H1 (cell line): Measurements from ENCODE around the gene SELENBP1. TPM values are rescaled to one million over a fixed set of nuclear protein-coding genes. Genes with fewer than 3 reads are reported as not detected.

Experiments used
- CTCF ChIA-PET: fragments of 300-600 bp; sonication (Branson Sonifier 250); formaldehyde crosslinking; loops from one replicate; lab custom pipeline; 2021; ENCODE audit not compliant: partially characterized antibody; lab: Charles Lee
- POLR2A ChIA-PET: fragments of 300-600 bp; sonication (Branson Sonifier 250); formaldehyde crosslinking; loops from one replicate; lab custom pipeline; 2021; ENCODE audit warnings: inconsistent platforms; ENCODE audit not compliant: partially characterized antibody; lab: Charles Lee
- DNase-seq, 2 experiments: peaks; one replicate each; pipeline versions ENCODE4 v3.0.0 to v3.0.0-alpha.2; 2010 to 2022; ENCODE audit warnings: low spot score in 2 of 2, low read depth in 1 of 2, mixed read lengths in 1 of 2
- FAIRE-seq: peaks from 2 replicates; lab custom pipeline; 2011; peaks lifted over from hg19 to GRCh38; lab: Jason Lieb, UNC
- H2AFZ ChIP-seq: 2 replicates; pipeline ENCODE4 v1.8.1; 2012; ENCODE audit warnings: low read length, inconsistent platforms
- H2AK5ac ChIP-seq: 2 replicates; pipeline ENCODE4 v1.6.1; 2013; ENCODE audit warnings: low read depth, low read length
- H2BK120ac ChIP-seq: replicated peaks from 2 replicates; pipeline ENCODE3; 2013; ENCODE audit warnings: low read depth, low read length, inconsistent platforms
- H2BK12ac ChIP-seq: 2 replicates; pipeline ENCODE4 v1.6.1; 2013; ENCODE audit warnings: low read depth, low read length
- H2BK15ac ChIP-seq: 2 replicates; pipeline ENCODE4 v1.6.1; 2013; ENCODE audit warnings: low read length
- H2BK20ac ChIP-seq: 2 replicates; pipeline ENCODE4 v1.6.1; 2013; ENCODE audit warnings: low read length
- H2BK5ac ChIP-seq: 2 replicates; pipeline ENCODE4 v1.6.1; 2013; ENCODE audit warnings: low read depth, low read length
- H3K14ac ChIP-seq: 2 replicates; pipeline ENCODE4 v1.6.1; 2013; ENCODE audit warnings: inconsistent platforms; ENCODE audit not compliant: insufficient read length
- H3K18ac ChIP-seq: 2 replicates; pipeline ENCODE4 v1.6.1; 2013; ENCODE audit warnings: low read length; ENCODE audit errors: extremely low read depth
- H3K23ac ChIP-seq: 2 replicates; pipeline ENCODE4 v1.6.1; 2013; ENCODE audit warnings: inconsistent platforms; ENCODE audit not compliant: insufficient read length
- H3K23me2 ChIP-seq: 2 replicates; pipeline ENCODE4 v1.6.1; 2013; ENCODE audit warnings: low read depth, low read length
- H3K27ac ChIP-seq: 2 replicates; pipeline ENCODE4 v1.6.1; 2011; ENCODE audit warnings: low read depth, low read length, inconsistent platforms
- H3K27me3 ChIP-seq, 4 experiments: replicated peaks in 1 of 4; 1 replicate in 1 of 4; 2 replicates in 3 of 4; pipeline versions ENCODE4 v1.6.1 to v1.8.1; 2011 to 2013; ENCODE audit warnings: low read length in 3 of 4, mild to moderate bottlenecking in 3 of 4, inconsistent platforms in 2 of 4, mixed read lengths in 2 of 4, moderate library complexity in 1 of 4; ENCODE audit not compliant: control insufficient read depth in 3 of 4, insufficient read depth in 3 of 4; ENCODE audit errors: extremely low read depth in 1 of 4
- H3K36me3 ChIP-seq, 4 experiments: 2 replicates each; pipeline versions ENCODE4 v1.6.1 to v1.8.1; 2011 to 2013; ENCODE audit warnings: mild to moderate bottlenecking in 4 of 4, low read length in 3 of 4, moderate library complexity in 2 of 4, control low read depth in 1 of 4, inconsistent platforms in 1 of 4; ENCODE audit not compliant: insufficient read depth in 4 of 4, control insufficient read depth in 2 of 4
- H3K4ac ChIP-seq: replicated peaks from 2 replicates; pipeline ENCODE3; 2013; ENCODE audit warnings: low read length, low read depth, mixed read lengths, inconsistent platforms; ENCODE audit not compliant: insufficient read length
- H3K4me1 ChIP-seq, 4 experiments: replicated peaks in 1 of 4; 1 replicate in 1 of 4; 2 replicates in 3 of 4; pipeline versions ENCODE4 v1.6.1 to v1.8.1; 2011 to 2013; ENCODE audit warnings: low read length in 3 of 4, inconsistent platforms in 2 of 4, mixed read lengths in 1 of 4; ENCODE audit not compliant: insufficient read depth in 4 of 4, control insufficient read depth in 3 of 4
- H3K4me2 ChIP-seq, 2 experiments: 2 replicates each; pipeline versions ENCODE4 v1.6.1 to v1.8.1; 2011 to 2013; ENCODE audit warnings: low read depth in 2 of 2, low read length in 2 of 2, control low read depth in 1 of 2, inconsistent platforms in 1 of 2, mild to moderate bottlenecking in 1 of 2; ENCODE audit not compliant: insufficient read depth in 1 of 2
- H3K4me3 ChIP-seq, 4 experiments: fragments of 200-600, 300-600 bp in 1 of 4; sonication (generic), shearing (Covaris generic), sonication (Bioruptor Twin) in 1 of 4; 2 replicates each; pipeline versions ENCODE4 v1.5.1 to v1.8.1; 2011 to 2016; ENCODE audit warnings: low read length in 4 of 4, low read depth in 3 of 4, control low read depth in 2 of 4, inconsistent platforms in 2 of 4, mild to moderate bottlenecking in 2 of 4, mixed read lengths in 1 of 4, moderate library complexity in 1 of 4; ENCODE audit not compliant: insufficient read depth in 2 of 4; ENCODE audit errors: extremely low read depth in 1 of 4
- H3K56ac ChIP-seq: replicated peaks from 2 replicates; pipeline ENCODE3; 2013; ENCODE audit warnings: low read depth, mild to moderate bottlenecking, mixed read lengths, low read length, inconsistent platforms; ENCODE audit not compliant: insufficient read length
- H3K79me1 ChIP-seq: 2 replicates; pipeline ENCODE4 v1.6.1; 2013; ENCODE audit warnings: low read depth, low read length, control low read depth
- H3K79me2 ChIP-seq, 2 experiments: 2 replicates each; pipeline versions ENCODE4 v1.6.1 to v1.8.1; 2012 to 2013; ENCODE audit warnings: low read length in 2 of 2, mild to moderate bottlenecking in 2 of 2, inconsistent platforms in 1 of 2; ENCODE audit not compliant: insufficient read depth in 2 of 2, control insufficient read depth in 1 of 2
- H3K9ac ChIP-seq, 4 experiments: replicated peaks in 1 of 4; 1 replicate in 1 of 4; 2 replicates in 3 of 4; pipeline versions ENCODE4 v1.6.1 to v1.8.1; 2011 to 2013; ENCODE audit warnings: low read depth in 3 of 4, low read length in 3 of 4, control low read depth in 2 of 4, mild to moderate bottlenecking in 2 of 4, moderate library complexity in 2 of 4, inconsistent platforms in 1 of 4; ENCODE audit errors: extremely low read depth in 1 of 4
- H3K9me3 ChIP-seq, 2 experiments: 2 replicates each; pipeline versions ENCODE4 v1.6.1 to v1.8.1; 2012 to 2013; ENCODE audit warnings: mild to moderate bottlenecking in 2 of 2, moderate library complexity in 2 of 2, control low read depth in 1 of 2, inconsistent platforms in 1 of 2, low read depth in 1 of 2, low read length in 1 of 2, mixed read lengths in 1 of 2; ENCODE audit not compliant: insufficient read depth in 2 of 2
- H4K20me1 ChIP-seq, 2 experiments: replicated peaks in 1 of 2; 2 replicates each; pipeline versions ENCODE3 to v1.8.1; 2011 to 2013; ENCODE audit warnings: inconsistent platforms in 2 of 2, low read length in 2 of 2, mild to moderate bottlenecking in 1 of 2; ENCODE audit not compliant: insufficient read depth in 2 of 2, control insufficient read depth in 1 of 2
- H4K5ac ChIP-seq: 2 replicates; pipeline ENCODE4 v1.6.1; 2013; ENCODE audit warnings: low read length, low read depth, mixed read lengths, inconsistent platforms; ENCODE audit not compliant: insufficient read length
- H4K8ac ChIP-seq: 2 replicates; pipeline ENCODE4 v1.8.0; 2013; ENCODE audit warnings: mild to moderate bottlenecking, moderate library complexity, low read length, inconsistent platforms; ENCODE audit not compliant: insufficient read depth; ENCODE audit errors: extremely low read depth
- H4K91ac ChIP-seq: replicated peaks from 2 replicates; pipeline ENCODE3; 2013; ENCODE audit warnings: low read length, mixed read lengths, inconsistent platforms; ENCODE audit not compliant: insufficient read length
- CBX5 ChIP-seq: fragments of 300-800, 300-1000 bp; sonication (generic); IDR thresholded peaks from 2 replicates; pipeline ENCODE4 v1.7.1; 2016; ENCODE audit warnings: antibody characterized with exemption, low read length, low read depth
- CBX8 ChIP-seq: fragments of 300-800, 300-1000 bp; sonication (generic); IDR thresholded peaks from 2 replicates; pipeline ENCODE4 v1.7.1; 2016; ENCODE audit warnings: low read depth, low read length, borderline replicate concordance
- FOSL1 ChIP-seq: IDR thresholded peaks from 2 replicates; pipeline ENCODE4 v1.6.1; 2011; ENCODE audit warnings: mild to moderate bottlenecking, low read depth, low read length, moderate library complexity; ENCODE audit not compliant: insufficient read depth
- GTF2F1 ChIP-seq: IDR thresholded peaks from 2 replicates; pipeline ENCODE4 v1.6.1; 2012; ENCODE audit warnings: low read depth, low read length, improper control_type of control experiment, borderline replicate concordance
- HDAC2 ChIP-seq, 2 experiments: fragments of 300-600 bp in 1 of 2; sonication (generic) in 1 of 2; IDR thresholded peaks; 2 replicates each; pipeline ENCODE4 v1.6.1; 2011 to 2012; ENCODE audit warnings: low read depth in 2 of 2, low read length in 2 of 2, mild to moderate bottlenecking in 2 of 2, moderate library complexity in 2 of 2, borderline replicate concordance in 1 of 2, inconsistent platforms in 1 of 2
- KDM5A ChIP-seq: fragments of 200-600 bp; IDR thresholded peaks from 2 replicates; pipeline ENCODE4 v1.7.1; 2012; ENCODE audit warnings: mild to moderate bottlenecking, low read length, inconsistent platforms, mixed read lengths
- POLR2AphosphoS5 ChIP-seq: IDR thresholded peaks from 2 replicates; pipeline ENCODE4 v1.6.1; 2011; ENCODE audit warnings: low read depth, low read length
- POU5F1 ChIP-seq: IDR thresholded peaks from 2 replicates; pipeline ENCODE4 v1.6.1; 2011; ENCODE audit warnings: low read depth, mild to moderate bottlenecking, low read length, moderate library complexity
- SP2 ChIP-seq: IDR thresholded peaks from 2 replicates; pipeline ENCODE4 v1.6.1; 2012; ENCODE audit warnings: mild to moderate bottlenecking, low read length, inconsistent platforms
- TBP ChIP-seq: IDR thresholded peaks from 2 replicates; pipeline ENCODE4 v1.6.1; 2011; ENCODE audit warnings: low read depth, low read length, improper control_type of control experiment
- WGBS, 2 experiments: shearing (Covaris generic) in 1 of 2; methylation state at CpG; one replicate each; pipeline versions ENCODE4 v1.1.6 to v1.1.7; 2013 to 2015; ENCODE audit warnings: low lambda C conversion rate in 2 of 2, mixed read lengths in 2 of 2, inconsistent platforms in 1 of 2, low coverage in 1 of 2, missing lambda C conversion rate in 1 of 2; ENCODE audit not compliant: insufficient replicate concordance in 2 of 2, insufficient coverage in 1 of 2, insufficient read length in 1 of 2; ENCODE audit errors: extremely low coverage in 1 of 2, missing lambda C conversion rate in 1 of 2; 5-methylcytosine and 5-hydroxymethylcytosine counted together
- polyA plus RNA-seq, 7 experiments: library from polyadenylated mRNA; depleted of rRNA in 3 of 7; stranded (reverse) in 5 of 7; unstranded in 2 of 7; fragments of >200 nt in 5 of 7; fragments of 200-250 nt in 2 of 7; gene quantifications; 1 replicate in 5 of 7; 2 replicates in 1 of 7; 4 replicates in 1 of 7; pipeline versions ENCODE4 v1.2.1 to v1.2.3, GENCODE V29; 2011 to 2013; ENCODE audit warnings: missing spikeins in 2 of 7, mixed read lengths in 2 of 7
- total RNA-seq: library from RNA; stranded (reverse); fragmentation: NEBNext Ultra II Directional; extraction: Animal tissue kit (Norgen Biotek cat#: 25700); gene quantifications from 2 replicates; pipeline ENCODE4 v1.2.1, GENCODE V29; 2021

Gene SELENBP1
- total and polyA plus RNA-seq, 2 of the 8 experiments (the other 6 are each of a cell fraction or from before 2014, with no cell fraction given): 20.0 to 32.4 TPM

DNA sequence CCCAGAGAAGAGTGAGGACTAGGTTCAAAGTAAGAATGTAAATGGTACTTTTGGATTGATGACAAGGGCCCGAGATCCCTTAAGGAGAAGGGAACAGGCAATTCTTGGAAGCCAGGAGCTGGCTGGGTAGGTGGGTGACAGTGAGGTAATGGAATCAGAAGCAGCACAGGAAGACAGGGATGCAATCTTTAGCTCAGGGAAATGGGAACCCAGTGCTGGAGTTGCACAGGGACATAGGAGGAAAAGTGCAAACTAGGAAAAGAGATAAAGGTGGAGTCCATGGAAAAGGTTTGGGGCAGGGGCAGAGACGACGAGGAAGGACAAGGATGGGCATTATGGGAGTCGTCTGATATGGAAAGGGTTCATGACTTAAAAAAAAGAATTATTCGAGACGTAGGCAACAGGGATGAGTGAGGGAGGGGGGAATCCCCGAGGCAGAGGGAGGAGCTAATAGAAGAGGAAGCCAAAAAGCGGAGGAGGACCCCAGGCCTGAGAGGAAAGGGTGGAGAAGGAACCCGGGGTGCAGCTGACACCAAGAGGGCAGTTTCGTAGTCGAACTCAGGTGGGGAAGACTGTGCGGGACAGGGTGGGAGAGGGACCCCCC lies 45.8 kb downstream of the SELENBP1 start:
- H3K4me2 ChIP-seq: peak overlapping the region; percentile 82 to 88
- TF ChIP-seq POLR2AphosphoS5: no peak
- TF ChIP-seq FOSL1: no peak
- TF ChIP-seq HDAC2 (IDR thresholded peaks at IDR 0.05; ENCODE audit: borderline replicate concordance in 1 of 2, low read depth in 2 of 2, low read length in 2 of 2): no peak
- no peak for TF ChIP-seq TBP
- TF ChIP-seq GTF2F1: no peak
- TF ChIP-seq POU5F1: no peak
- no peak for TF ChIP-seq CBX5
- no peak for TF ChIP-seq KDM5A
- no peak for TF ChIP-seq SP2
- TF ChIP-seq CBX8: no peak

More for the DNA sequence above, 45.8 kb downstream of the SELENBP1 start:
- Histone ChIP-seq H2BK12ac (no peak overlapping the region), H3K27me3 (no peaks in the 10 kb centered on the region), H3K4me1 (peaks cover 2 to 8% (median 5%) of the 10 kb centered on the region in 4 experiments; a peak in 5 of 7 replicates), H2BK15ac (no peak overlapping the region), H2BK120ac (no peak overlapping the region), H3K36me3 (peaks cover 3 to 7% (median 4%) of the 10 kb centered on the region in 4 experiments; a peak in 5 of 8 replicates), H3K23ac (no peak overlapping the region), H3K4me3 (peak overlapping the region; percentile 67 to 87 (median 79)), H3K79me1 (0 out of 2 replicates have a peak, but pooled peaks cover 2% of the 10 kb centered on the region), H3K9me3 (no peaks in the 10 kb centered on the region), H3K4ac (no peak overlapping the region), H2AFZ (no peak overlapping the region; the same call in 1 of the 2 replicates), H2BK20ac (no peak overlapping the region), H4K91ac (no peak overlapping the region), H4K8ac (no peak overlapping the region), H4K20me1 (no peaks in the 10 kb centered on the region), H3K23me2 (peaks cover 13% of the 10 kb centered on the region), H3K79me2 (peaks cover 0 to 16% of the 10 kb centered on the region in 2 experiments; a peak in 3 of 4 replicates), H3K14ac (no peak overlapping the region), H3K18ac (peak overlapping the region; percentile 48), H3K27ac (no peak overlapping the region), H2AK5ac (no peak overlapping the region), H3K56ac (no peak overlapping the region), H3K9ac (peak overlapping the region; percentile 9 to 81 (median 48)), H4K5ac (no peak overlapping the region), H2BK5ac (0 out of 2 replicates have a peak overlapping the region, but pooled peaks have one; percentile 82)
- POLR2A ChIA-PET: interaction anchor here (1.1 to 5.9 kb wide), 17 partner anchors 9 to 213 kb away, joined by 3 to 46 read pairs (median 12); partner anchors contain the start of genes PSMB4, RFX5, SELENBP1 and TUFT1
- FAIRE-seq (no peak), DNase-seq (no peak)
- 8% methylated on average over 12 of the region's 12 CpGs; no CpG with 5 or more reads in 1 of the 2 experiments for WGBS, 2 experiments
- CTCF ChIA-PET: interaction anchor here (0.6 to 11.1 kb wide), 7 partner anchors 13 to 170 kb away, joined by 3 to 79 read pairs (median 3); no protein-coding TSS in a partner anchor
